Inferior parietal cortex (tissue), 1 donor: ENCODE data around the gene SF3B3.

Source experiments
- DNase-seq: peaks from one replicate; pipeline ENCODE4 v3.0.0-alpha.2; 2016; ENCODE audit errors: extremely low spot score

The SF3B3 gene

DNA sequence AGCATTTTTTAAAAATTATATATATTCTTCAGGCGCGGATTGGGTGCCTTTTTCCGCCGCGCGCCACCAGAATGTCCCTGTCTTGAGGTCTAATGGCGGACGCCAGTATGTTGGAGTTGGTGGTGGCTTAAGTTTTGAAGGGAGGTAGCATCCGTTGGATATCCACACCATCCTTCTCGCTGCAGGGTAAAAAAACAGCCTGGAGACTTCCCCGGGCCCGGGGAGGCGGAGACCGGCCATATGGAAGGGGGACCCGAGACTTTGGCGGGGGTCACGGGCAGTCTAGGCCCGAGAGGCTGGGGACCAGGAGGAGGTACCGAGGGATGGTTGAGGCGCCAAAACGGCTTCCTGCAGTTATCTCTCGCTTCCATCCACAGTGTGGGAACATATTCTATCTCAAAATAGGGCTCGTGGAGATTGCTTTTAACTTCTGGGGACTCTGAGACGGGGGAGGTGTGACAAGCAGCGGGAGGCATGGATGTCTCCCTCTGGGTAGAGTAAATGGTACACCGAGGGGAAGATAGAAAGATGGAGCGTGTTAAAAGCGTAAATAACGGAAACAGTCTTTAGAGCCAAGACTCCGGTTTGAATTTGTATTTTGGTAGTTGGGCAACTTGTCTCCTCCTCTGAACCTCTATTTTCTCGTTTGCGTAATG, at the start of gene SF3B3:
Gene SF3B3 (plus strand): TSS at position 74 of the 656 bp plus-strand sequence. CDS start 2,841 bp downstream, outside the sequence.
- DNase-seq: peak; percentile 80

DNA sequence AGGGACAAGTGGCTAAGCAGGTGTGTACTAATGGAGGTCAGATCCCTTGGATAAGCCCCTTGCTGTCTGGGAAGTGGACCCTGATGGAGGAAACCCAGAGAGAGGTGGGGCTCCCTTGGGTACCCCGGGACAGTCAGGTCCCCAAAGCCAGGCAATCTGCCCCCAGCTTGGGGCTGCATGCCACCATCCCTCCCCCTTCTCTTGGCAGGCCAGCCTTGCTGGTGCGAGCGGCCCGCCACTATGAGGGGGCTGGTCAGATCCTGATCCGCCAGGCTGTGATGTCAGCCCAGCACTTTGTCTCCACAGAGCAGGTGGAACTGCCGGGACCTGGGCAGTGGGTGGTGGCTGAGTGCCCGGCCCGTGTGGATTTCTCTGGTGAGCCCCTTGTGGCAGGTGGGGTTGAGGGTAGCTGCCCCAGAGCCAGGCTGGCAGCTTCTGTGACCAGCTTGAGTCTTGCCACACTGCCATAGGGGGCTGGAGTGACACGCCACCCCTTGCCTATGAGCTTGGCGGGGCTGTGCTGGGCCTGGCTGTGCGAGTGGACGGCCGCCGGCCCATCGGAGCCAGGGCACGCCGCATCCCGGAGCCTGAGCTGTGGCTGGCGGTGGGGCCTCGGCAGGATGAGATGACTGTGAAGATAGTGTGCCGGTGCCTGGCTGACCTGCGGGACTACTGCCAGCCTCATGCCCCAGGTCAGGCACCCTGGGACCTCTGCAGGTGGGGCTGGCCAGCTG, 49.1 kb upstream of the SF3B3 start:
- DNase-seq: no peak

DNA sequence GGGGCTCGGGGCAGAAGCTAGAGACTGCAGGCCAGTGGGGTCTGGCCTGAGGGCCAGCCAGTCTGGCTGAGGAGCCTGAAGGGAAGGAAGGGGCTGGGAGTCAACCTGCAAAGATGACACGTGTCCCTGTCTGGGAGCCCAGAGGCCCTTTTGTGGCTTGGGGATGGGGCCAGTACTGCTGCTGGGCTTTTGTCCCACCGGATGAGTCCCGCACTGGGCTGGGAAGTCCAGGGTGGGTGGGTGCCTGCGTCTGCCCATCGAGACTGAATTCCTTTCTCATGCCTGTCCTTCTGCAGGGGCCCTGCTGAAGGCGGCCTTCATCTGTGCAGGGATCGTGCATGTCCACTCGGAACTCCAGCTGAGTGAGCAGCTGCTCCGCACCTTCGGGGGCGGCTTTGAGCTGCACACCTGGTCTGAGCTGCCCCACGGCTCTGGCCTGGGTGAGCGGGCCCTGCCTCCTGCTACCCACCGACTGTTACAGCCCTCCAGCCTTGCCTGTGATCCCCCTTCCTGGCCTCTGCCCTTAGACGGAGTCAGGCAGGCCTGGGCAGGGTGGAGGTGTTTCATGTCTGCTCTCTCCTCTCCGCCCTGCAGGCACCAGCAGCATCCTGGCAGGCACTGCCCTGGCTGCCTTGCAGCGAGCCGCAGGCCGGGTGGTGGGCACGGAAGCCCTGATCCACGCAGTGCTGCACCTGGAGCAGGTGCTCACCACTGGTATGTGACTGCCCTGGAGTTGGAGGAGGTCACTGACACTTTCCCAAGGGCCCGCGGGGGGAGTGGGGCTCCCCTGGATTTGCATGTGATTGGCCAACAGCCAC, 48.4 kb upstream of the SF3B3 start:
- DNase-seq: no peak

DNA sequence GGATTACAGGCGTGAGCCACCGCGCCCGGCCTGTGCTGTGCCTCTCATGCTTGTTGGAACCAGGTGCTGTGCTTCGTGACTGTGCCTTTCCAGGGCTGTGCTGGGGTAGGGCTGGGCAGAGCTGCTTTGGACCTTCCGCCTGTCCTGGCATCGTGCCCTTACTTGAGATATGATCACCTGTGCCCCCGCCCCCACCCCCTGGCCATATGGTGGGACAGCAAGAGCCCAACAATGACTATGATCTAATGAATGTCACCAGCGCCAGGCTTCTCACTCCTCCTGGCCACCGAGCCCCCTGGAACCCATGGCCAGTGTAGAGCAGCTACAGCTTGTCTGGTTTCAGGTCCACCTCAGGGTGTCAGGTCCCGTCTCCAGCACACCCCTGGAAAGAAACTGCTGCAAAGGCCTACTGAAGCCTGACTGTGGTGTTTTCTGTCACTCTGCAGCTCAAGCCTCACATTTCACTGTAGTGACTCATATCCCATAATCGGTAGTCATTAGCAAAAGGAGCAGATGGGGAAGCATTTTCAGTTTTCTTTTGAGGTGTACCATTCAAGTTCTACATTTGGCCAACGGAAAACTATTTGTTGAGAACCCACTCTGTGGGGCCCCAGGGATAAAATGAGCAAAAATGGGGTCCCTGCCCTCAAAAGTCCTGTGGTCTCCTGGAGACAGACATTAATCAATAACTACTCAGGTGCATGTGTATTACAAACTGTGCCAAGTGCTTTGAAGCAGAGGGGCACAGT, 47.2 kb upstream of the SF3B3 start:
- DNase-seq: peak; percentile 29

DNA sequence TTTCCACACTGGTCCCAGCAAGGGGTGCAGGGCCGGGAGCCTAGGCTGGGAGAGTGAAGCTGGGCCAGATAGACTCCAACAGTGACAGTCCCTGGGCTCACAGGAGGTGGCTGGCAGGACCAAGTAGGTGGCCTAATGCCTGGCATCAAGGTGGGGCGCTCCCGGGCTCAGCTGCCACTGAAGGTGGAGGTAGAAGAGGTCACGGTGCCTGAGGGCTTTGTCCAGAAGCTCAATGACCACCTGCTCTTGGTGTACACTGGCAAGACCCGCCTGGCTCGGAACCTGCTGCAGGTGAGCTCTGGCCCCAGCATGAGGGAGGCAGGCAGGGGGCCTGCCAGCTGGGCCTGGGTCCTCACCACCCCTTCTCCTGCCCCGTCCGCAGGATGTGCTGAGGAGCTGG, 45.4 kb upstream of the SF3B3 start:
- no peak for DNase-seq

DNA sequence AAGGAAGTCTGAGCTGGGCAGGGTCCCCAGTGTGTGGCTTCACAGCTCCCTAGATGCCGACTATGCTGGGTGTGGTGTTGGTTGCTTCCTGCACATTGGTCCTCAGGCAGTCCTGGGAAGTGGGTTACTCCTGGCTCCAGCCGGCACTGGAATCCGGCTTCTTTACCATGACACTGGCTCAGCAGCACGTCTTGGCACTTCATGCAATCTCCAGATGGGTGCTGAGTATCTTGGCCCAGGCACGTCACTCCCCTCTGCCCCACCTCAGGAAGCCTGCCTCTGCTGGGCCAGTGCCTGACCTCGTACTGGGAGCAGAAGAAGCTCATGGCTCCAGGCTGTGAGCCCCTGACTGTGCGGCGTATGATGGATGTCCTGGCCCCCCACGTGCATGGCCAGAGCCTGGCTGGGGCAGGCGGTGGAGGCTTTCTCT, 44.7 kb upstream of the SF3B3 start:
- DNase-seq: no peak

DNA sequence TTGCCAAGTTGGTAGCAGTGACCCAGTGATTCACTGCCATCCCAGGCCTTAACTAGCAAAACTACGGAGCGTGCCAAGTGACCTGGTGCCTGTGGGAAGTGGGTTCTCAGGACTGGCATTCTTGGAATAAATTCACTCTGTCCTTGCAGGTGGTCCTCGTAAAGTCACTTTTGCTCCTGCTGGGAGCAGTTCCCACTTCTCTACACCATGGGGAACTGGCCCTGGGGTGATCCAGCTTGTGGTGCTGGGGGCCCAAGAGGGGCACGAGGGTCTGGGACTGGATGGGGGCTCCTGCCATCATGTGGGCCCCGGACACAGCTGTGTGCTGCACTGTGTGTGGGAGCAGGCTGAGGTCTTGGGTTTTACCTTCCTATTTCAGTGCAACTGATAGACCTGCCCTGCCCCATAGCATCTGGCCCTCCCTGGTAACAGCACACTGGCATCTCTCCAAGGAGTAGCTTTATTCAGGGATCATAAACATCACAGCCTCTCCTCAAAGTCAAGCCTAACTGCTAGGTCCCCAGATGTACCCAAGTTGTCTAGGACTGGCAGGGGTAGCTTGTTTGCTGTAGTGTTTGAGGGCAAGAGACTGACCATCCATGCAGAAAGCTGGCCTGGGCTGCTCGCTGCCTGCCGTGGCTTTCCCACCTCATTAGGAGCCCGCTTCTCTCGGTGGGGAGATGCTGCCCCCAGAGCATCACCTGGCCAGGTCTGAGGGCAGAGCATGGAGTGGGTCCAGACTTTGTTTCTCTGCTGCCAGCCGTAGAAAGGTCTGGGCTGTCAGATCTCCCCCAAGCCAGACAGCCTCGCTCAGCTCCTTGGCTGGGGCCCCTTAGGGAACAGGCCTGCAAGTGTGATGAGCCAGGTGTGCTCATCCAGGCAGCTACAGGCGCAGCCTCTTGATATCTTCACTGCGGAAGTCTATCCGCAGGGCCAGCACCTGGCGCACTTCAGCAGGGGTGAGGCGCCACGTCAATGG, 43.2 kb upstream of the SF3B3 start:
- no peak for DNase-seq

DNA sequence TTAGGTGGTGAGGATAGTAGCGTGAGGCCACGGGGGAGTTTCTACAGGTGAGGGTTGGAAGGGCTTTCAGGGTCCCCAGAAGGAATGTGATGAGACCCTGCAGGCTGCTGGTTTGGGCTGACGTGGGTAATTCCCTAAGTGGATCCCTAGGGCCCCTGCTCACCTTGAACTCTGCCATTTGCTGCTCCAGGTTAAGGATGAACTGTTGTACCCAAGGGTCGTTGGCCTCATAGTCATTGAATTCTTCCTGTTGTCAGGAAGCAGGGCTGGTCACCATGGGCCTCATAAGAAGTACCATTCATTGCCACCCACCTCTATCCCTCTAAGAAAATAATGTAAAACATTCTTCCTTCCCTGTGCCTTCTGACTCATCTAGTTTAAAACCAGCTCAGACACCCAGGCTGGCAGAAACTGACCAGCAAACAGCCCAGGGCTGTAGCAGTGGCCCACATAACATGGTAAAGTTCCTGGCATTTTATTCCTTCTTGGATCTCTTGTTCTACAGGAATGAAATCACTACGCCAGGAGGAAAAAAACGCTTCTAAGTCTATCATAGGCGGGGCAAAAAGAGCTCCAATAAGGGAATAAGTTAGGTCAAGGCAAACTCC, 41.6 kb upstream of the SF3B3 start:
- no peak for DNase-seq

DNA sequence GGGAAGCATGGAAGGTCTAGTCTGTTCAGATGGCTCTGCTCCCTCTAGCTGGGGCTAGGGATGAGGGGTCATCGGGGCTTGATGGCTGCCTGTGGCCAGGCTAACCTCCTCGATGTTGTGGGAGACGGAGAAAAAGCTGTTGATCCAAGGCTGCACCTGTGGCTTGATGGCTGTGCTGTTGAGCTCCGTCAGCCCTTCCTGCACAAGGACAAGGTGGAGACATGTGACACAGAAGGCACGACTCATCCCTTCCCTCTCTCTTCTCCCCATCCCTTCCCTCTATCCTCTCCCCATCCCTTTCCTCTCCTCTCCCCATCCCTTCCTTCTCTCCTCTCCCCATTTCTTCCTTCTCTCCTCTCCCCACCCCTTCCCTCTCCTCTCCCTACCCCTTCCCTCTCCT, 41.0 kb upstream of the SF3B3 start:
- DNase-seq: no peak

DNA sequence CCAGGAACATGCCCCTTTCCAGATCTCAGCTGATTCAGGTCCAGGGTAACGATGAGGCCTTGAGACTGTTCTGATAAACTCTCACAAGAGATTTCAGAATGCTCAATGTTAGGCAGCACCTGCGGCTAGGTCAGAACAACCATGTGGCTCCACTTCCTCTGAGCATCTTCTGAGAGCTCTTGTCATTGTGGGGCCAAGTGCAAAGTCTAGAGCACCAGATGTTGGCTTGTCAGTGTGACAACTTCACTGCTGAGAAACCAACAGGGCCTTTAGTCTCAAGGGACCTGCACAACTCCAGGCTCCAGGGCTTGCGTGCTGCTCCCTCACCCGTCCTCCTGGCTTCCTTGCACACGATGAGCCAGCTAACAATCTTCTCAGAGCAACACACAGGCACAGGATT, 40.2 kb upstream of the SF3B3 start:
- no peak for DNase-seq

DNA sequence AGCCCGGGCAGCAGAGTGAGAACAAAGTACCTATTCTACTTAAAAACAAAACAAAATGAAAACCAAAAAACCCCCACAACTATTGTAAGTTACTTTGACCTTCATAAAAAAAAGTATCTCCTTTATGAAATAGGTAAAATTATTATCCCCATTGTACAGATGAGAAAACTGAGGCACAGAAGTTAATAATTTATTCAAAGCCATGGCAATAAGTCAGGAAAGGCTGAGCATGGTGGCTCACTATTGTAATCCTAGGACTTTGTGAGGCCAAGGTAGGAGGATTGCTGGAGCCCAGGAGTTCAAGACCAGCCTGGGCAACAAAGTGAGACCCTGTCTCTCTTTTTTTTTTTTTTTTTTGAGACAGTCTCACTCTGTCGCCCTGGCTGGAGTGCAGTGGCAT, 38.7 kb upstream of the SF3B3 start:
- DNase-seq: no peak

DNA sequence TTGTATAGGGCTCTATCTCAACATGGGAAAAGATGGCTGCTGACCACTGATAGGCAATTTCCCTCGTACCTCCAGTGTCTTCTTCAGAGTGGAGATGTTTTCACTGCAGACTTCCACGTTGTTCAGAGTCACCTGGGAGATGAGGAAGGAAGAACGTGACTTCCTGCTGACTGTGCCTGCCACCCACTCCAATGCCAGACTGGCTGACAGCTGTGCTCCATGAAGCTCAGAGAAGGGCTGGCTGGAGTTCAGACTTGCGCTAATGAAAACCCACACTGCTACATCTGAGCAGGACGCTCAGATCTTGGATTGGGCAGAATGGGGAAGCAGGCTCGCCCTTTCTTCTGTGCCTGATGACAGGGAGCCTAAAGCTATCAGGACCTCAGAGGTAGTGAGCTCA, 33.4 kb upstream of the SF3B3 start:
- DNase-seq: peak; percentile 37

DNA sequence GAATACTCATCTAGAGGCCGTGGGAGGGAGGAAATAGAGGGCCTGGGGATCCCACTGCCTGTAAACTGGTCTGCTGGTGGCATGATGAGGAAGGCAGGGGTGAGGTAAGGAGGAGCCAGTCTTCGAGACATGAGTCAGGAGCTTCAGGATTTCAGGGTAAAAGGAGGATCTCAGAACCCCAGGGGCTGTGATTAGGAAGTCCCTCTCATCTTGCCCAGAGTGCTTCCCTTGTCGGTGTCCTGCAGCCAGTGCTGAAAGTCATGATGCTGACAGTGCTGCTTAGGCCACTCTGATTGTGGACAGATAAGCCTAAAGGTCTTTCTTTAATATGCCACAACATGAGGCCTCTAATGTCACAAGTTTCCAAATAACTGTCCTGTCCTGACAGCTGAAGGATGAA, 29.8 kb upstream of the SF3B3 start:
- DNase-seq: no peak

DNA sequence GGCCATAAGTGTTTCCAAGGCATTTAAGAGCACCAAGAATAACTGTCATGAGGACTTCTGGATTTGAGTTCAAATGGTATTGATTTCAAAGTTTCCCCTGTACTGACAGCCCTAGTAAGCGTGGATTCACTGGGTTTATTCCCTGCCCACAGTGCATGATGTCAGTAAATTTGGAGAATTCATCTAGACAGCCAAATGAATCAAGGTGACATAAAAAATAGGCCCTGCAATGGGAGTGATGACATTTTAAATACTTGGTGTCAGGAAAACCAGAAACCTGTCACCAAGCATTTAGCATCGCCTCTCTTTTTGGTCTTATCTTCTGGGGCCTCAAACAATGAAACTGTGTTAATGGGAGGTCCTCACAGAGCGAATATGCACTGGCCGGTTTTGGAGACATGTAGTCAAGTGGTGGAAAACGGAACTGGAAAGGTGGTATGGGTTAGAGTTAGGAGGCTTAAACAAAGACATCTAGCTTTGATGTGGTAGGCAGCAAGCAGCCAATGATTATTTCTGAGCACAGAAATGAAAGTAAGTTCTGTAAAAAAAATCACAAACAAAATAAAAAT, 29.3 kb upstream of the SF3B3 start:
- DNase-seq: no peak

DNA sequence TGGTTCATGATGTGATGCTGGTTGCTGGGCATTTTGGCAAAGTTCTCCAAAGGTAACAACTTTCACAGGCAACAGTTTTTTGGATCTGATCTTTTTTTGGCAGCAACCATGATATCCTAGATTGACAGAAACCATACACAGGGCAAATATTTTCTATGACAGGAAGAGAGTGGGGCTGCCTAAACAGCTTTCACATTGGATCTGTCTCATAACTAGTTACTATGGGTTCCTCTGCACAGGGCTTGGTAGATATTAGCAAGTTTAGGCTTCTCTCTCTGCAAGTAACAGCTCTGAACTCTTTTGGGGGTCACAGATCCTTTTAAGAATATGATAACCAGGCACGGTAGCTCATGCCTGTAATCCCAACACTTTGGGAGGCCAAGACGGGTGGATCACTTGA, 28.8 kb upstream of the SF3B3 start:
- DNase-seq: no peak

DNA sequence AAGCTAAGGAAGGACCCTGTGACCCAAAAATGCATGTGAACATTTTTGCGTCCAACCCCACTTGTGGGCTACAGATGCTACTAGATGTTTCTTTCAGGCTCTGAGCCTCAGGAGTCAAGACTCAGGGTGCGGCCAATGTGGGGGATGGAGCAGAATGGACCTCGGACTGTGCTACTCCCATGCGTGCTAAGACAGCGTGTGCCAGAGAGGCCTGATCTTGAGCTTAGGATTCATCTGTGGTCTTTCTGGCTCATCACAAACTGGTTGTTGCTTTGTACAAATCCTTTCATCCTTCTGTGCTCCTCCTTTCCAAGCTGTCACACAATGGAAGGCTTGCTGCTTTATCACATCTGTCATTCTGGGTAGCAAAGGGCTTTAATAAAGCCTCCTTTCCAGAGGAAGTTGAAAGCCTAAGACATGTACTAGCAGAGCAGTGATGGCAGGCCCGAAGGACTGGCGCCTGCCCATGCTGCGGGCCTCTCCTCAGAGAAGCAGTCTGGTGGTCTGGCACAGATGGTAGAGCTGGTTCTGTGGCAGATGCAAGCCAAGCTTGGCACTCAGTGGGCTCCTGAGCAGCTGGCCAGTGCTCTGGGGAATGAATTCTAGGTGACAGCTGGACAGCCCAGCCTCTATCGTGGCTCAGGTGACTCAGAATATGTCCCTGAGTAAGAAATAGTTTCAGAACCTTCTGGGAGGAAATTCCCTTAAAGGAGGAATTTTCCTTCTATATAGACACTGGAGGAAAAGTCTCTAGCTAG, 28.0 kb upstream of the SF3B3 start:
- DNase-seq: peak; percentile 7

DNA sequence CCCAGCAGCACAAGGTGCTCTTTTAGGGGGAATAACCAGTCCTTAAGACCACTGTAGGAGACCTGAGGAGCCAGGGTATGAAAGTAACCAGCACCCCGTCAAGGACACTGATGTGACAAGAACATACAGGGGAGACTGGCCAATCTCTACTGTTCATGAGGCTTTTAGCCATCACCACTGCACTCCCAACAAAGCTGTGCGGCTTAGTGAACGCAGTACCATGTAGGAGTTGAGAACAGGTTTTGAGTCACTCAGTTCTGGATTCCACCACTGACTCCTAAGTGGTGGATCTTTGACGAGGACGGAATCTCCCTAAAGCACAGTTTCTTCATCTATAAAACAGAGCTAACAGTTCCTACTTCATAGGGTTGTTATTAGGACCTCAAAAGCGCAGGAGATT, 27.1 kb upstream of the SF3B3 start:
- DNase-seq: no peak

DNA sequence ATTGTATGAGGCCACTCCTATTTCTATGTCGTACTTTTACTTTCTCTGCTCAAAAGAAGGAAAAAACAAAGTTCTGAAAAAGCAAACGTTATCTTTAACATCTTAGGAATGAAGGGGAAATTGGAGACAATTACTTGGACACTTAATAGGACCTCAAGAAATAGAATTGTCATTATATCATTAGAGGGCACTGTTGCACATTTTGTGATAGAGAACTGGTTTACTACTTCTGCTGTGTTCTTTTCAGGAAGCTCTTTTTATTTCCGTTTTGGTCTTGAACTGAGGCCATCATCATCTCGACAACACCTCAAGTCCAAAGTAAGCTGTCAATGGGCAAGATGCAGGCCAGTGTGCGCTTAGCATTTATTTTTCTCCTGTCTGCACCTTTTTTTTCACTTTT, 14.9 kb upstream of the SF3B3 start:
- DNase-seq: no peak

DNA sequence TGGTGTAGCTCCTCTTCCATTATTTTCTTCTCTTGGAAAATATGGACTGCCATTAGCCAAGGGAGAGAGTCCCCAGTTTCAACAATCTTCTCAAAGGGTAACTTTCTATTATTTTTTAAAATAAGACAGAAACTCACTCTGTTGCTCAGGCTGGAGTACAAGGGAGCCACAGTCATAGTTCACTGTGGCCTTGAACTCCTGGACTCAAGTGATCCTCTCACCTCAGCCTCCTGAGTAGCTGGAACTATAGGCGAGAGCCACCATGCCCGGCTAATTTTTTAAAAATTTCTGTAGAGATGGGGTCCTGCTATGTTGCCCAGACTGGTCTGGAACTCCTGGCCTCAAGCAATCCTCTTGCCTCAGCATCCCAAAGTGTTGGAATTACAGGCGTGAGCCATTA, 13.4 kb upstream of the SF3B3 start:
- no peak for DNase-seq
